Smooth muscle cell (in vitro differentiated cells): ENCODE measurements around the gene RBM43. TPM values are rescaled to one million over a fixed set of nuclear protein-coding genes. Genes with fewer than 3 reads are reported as not detected.

ENCODE experiments used
- DNase-seq: peaks from one replicate; lab custom pipeline; 2025; ENCODE audit not compliant: unreplicated experiment; lab: John Stamatoyannopoulos, UW
- H2AFZ ChIP-seq: fragments of 200-600 bp; sonication (generic); 2 replicates; pipeline ENCODE4 v1.6.0; 2016; ENCODE audit warnings: antibody characterized with exemption, low read depth, mild to moderate bottlenecking
- H3F3A ChIP-seq: fragments of 200-600 bp; sonication (generic); 2 replicates; pipeline ENCODE4 v1.6.0; 2017; ENCODE audit warnings: antibody characterized with exemption, low read depth
- H3K27ac ChIP-seq: fragments of 200-600 bp; sonication (generic); 2 replicates; pipeline ENCODE4 v1.5.1; 2016; ENCODE audit warnings: low read depth, mild to moderate bottlenecking
- H3K27me3 ChIP-seq: fragments of 200-600 bp; sonication (generic); 2 replicates; pipeline ENCODE4 v1.6.1; 2016; ENCODE audit warnings: low read depth, mild to moderate bottlenecking
- H3K36me3 ChIP-seq: fragments of 200-600 bp; sonication (generic); 2 replicates; pipeline ENCODE4 v1.5.1; 2016; ENCODE audit warnings: low read depth
- H3K4me1 ChIP-seq: fragments of 200-600 bp; sonication (generic); 2 replicates; pipeline ENCODE4 v1.5.1; 2016; ENCODE audit warnings: low read depth
- H3K4me2 ChIP-seq: fragments of 200-600 bp; sonication (generic); 2 replicates; pipeline ENCODE4 v1.6.0; 2016; ENCODE audit warnings: mild to moderate bottlenecking
- H3K4me3 ChIP-seq: fragments of 200-600 bp; sonication (generic); 2 replicates; pipeline ENCODE4 v1.5.1; 2016; ENCODE audit warnings: mild to moderate bottlenecking
- H3K79me2 ChIP-seq: fragments of 200-600 bp; sonication (generic); 2 replicates; pipeline ENCODE4 v1.6.0; 2016; ENCODE audit warnings: low read depth, mild to moderate bottlenecking
- H3K9ac ChIP-seq: fragments of 200-600 bp; sonication (generic); 2 replicates; pipeline ENCODE4 v1.6.0; 2016; ENCODE audit warnings: low read depth
- H3K9me3 ChIP-seq: fragments of 200-600 bp; sonication (generic); replicated peaks from 2 replicates; pipeline ENCODE4 v1.5.1; 2016; ENCODE audit warnings: low read depth
- H4K20me1 ChIP-seq: fragments of 200-600 bp; sonication (generic); 2 replicates; pipeline ENCODE4 v1.6.0; 2016; ENCODE audit warnings: low read depth
- CTCF ChIP-seq: fragments of 200-600 bp; sonication (generic); IDR thresholded peaks from 2 replicates; pipeline ENCODE4 v1.5.1; 2017; ENCODE audit warnings: borderline replicate concordance, mild to moderate bottlenecking, antibody characterized with exemption; ENCODE audit not compliant: insufficient read depth, poor library complexity, severe bottlenecking
- WGBS: methylation state at CpG from one replicate; pipeline ENCODE4 v1.1.7; 2016; ENCODE audit warnings: low lambda C conversion rate; 5-methylcytosine and 5-hydroxymethylcytosine counted together
- polyA plus RNA-seq: library from polyadenylated mRNA; unstranded; fragments of >200 nt; fragmentation: Nextera tagmentation; extraction: Ambion mirVana; gene quantifications from 2 replicates; pipeline ENCODE4 v1.2.1, GENCODE V29; 2016
- total RNA-seq: library from RNA; depleted of rRNA; stranded (reverse); fragments of >200 nt; gene quantifications from 2 replicates; pipeline ENCODE4 v1.2.3, GENCODE V29; 2014

RBM43 gene
- total and polyA plus RNA-seq, 2 experiments from 2014 or later = 0.47 to 4.2 TPM

- TF ChIP-seq CTCF = no peak
Observed at GRCh38 chr2:151291224-151291623, 29.6 kb upstream of the RBM43 start.

DNA sequence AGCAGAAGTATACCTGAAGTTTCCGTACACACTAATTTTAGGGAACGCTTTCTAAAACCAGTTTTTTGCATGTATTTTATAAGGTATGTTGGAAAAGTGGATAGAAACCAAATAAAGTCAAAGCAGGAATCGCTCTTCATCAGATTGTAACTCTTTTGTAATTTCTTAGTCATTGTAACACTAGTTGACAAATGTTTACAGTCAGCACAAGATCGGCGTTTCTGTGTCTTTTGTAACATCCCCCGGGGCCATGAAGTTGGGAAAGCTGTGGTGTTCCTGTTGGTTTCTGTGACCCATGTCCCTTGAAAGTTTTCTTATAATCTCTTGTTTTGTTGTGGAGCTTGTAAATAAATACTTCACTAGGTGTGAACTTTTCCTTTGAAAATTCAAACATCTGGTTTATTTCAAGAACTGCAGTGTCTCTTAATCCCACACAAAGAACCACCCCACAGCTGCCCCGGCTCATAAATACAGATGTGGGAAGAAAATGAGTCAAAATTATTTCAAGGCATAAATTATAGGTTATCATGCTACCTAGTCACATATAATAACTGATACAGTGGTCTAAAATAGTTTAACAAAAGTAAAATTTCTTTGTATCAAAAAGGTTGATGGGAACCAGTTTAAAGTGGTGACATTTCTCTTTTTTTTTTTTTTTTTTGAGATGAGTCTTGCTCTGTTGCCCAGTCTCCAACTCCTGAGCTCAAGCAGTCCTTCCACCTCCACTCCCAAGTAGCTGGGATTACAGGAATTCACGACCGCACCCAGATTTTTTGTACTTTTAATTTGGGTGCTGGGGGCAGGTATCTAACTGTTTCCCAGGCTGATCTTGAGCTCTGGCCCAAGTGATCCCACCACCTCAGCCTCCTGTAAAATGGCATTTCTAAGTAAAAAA is 28.6 kb upstream of the RBM43 start:
- no peaks in the 10 kb centered on the region for H3K36me3 ChIP-seq
- DNase-seq = no peak
- no peak for TF ChIP-seq CTCF
- no peaks in the 10 kb centered on the region for H3K9me3 ChIP-seq
- no peaks in the 10 kb centered on the region for H3K27me3 ChIP-seq
- H3F3A ChIP-seq = no peaks in the 10 kb centered on the region
- no peaks in the 10 kb centered on the region for H3K4me1 ChIP-seq
- peak overlapping the region; percentile 77 for H3K27ac ChIP-seq
- H2AFZ ChIP-seq = peak overlapping the region; percentile 88
- no peaks in the 10 kb centered on the region for H4K20me1 ChIP-seq
- peak overlapping the region; percentile 88 for H3K9ac ChIP-seq
- H3K4me2 ChIP-seq = peak overlapping the region; percentile 81
- 25% methylated on average over 9 of the region's 9 CpGs for WGBS
- H3K79me2 ChIP-seq = no peaks in the 10 kb centered on the region
- peak overlapping the region; percentile 77 for H3K4me3 ChIP-seq

More at GRCh38 chr2:151291224-151291623, 29.6 kb upstream of the RBM43 start:
- Histone ChIP-seq H3K4me3 (no peak overlapping the region), H3K27ac (no peak overlapping the region), H3K79me2 (no peaks in the 10 kb centered on the region), H3K27me3 (no peaks in the 10 kb centered on the region), H4K20me1 (no peaks in the 10 kb centered on the region), H2AFZ (no peak overlapping the region), H3K9me3 (no peaks in the 10 kb centered on the region), H3K36me3 (no peaks in the 10 kb centered on the region), H3F3A (no peaks in the 10 kb centered on the region), H3K4me1 (no peaks in the 10 kb centered on the region), H3K4me2 (no peak overlapping the region), H3K9ac (no peak overlapping the region)
- no peak for DNase-seq

DNA sequence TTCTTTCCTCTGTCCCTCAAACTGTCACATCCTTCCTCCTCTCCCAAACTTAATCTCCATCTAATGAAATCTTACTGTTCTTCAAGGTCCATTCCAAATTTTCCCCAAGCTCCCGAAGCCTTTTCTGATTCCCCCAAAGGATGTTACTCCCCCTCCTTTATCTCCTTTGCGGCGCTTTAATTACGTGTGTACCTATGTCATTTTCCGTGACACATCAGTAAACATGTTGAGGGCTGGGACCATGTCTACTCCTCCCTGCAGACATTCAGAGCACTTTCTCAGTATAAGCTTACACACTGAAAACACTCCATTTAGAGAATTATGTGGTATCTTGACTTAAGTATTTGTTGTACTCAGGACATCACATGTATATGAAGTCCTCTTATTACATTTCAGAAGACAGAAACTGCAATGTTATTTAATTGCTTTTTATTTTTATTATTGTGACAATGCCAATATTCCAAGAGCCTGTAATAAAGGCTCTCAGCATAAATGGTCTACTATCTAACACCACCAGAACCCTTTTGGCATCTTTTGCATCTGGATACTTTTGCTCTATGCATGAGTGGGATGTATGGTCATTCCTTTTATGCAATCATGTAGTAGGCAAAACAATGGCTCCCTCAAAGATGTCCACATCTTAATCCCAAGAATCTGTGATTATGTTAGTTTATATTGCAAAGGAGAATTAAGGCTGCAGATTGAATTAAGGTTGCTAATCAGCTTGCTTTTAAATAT is 26.0 kb upstream of the RBM43 start:
- 95% methylated on average over 5 of the region's 5 CpGs for WGBS
- no peak overlapping the region for H3K4me3 ChIP-seq
- no peaks in the 10 kb centered on the region for H3K4me1 ChIP-seq
- no peaks in the 10 kb centered on the region for H3K36me3 ChIP-seq
- no peaks in the 10 kb centered on the region for H4K20me1 ChIP-seq
- H3F3A ChIP-seq = no peaks in the 10 kb centered on the region
- no peak overlapping the region for H3K4me2 ChIP-seq
- no peak overlapping the region for H2AFZ ChIP-seq
- H3K27ac ChIP-seq = no peak overlapping the region
- H3K79me2 ChIP-seq = no peaks in the 10 kb centered on the region
- DNase-seq = no peak
- H3K9me3 ChIP-seq = no peaks in the 10 kb centered on the region
- H3K27me3 ChIP-seq = no peaks in the 10 kb centered on the region
- no peak for TF ChIP-seq CTCF
- no peak overlapping the region for H3K9ac ChIP-seq
